GM12872 (cell line): ENCODE measurements around the gene TMEM82.

Source experiments
- CTCF ChIP-seq: IDR thresholded peaks from 3 replicates; pipeline ENCODE4 v1.5.1; 2011; ENCODE audit warnings: low read depth, mild to moderate bottlenecking, low read length, moderate library complexity; ENCODE audit not compliant: insufficient read depth

TMEM82 gene

GRCh38 chr1:15742339-15742801 is at the start of gene TMEM82:
TMEM82 (plus strand) TSS chr1:15742499; CDS start chr1:15742560, 61 bp downstream.
- no peak for TF ChIP-seq CTCF

DNA sequence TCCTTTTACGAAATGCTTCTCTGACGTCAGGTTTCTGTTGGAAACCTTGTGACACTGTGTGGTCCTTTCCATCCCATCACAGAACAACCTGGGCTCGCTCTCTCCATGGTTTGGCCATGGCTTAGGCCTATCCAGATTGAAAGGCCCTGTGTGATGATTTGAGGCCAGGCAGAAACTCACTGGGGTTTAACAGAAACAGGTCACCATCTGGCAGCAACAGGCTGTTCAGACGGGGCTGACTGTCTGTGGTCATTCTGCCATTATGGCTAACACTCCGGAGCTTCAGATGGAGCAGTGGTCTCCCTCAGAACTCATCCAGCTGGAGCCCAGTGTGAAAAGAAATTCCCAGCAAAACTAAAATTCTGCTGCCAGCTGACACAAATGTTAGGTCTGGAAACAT is 48.9 kb upstream of the TMEM82 start:
- TF ChIP-seq CTCF: no peak

DNA sequence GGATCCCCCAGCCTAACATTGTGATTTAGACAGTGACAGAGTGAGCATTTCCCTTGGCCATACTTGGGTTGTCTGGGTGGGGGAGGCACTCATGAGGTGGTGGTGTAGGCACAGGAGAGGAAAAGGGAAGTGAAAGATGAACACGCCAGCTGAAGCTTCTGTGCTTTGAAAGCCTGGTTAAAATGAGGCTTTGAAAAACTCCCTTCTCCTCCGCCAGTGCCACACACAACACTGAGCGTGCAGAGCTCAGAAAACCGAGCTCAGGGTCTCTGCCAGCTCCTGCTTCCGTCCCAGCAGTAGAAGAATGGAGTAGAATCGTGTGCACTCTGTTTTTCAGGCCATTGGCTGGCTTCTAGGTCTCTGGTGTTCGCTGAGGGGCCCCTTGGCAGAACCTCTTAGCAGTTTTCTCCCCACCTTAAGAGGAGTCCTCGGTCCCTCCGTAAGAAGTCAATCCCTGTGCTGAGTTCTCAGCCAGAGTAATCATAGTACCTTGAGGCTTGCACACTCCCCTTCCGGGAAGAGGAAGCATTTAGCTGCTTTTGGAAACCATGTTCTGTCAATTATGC is 45.3 kb upstream of the TMEM82 start:
- no peak for TF ChIP-seq CTCF

- no peak for TF ChIP-seq CTCF
These were observed 44.1 kb upstream of the TMEM82 start for GRCh38 chr1:15698201-15698600.

GRCh38 chr1:15700508-15700907 is 41.8 kb upstream of the TMEM82 start:
- TF ChIP-seq CTCF: no peak

DNA sequence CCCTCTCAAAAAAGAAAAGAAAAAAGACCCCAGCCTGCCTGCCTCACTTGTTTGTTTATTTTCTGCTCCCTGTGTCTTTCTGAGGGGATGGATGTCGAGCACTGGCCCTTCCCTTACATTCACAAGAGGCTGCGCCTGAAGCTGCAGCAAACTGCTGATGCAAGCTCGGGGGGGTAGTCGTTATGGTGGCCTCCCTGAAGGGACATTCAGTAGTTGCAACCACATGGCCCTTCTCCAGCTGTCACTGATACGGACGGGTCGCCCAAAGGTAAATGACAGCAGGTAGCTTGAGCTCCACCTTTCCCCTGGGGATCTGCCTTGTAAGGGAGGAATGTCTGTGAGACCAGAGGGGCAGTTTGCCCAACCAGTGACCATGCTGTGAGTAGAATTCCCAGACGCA is 40.5 kb upstream of the TMEM82 start:
- TF ChIP-seq CTCF: no peak

- no peak for TF ChIP-seq CTCF
These were observed 39.4 kb upstream of the TMEM82 start for GRCh38 chr1:15702722-15703550.
